Colonic mucosa (tissue), 4 donors: ENCODE measurements around the gene ZNF691. TPM values are rescaled to one million over a fixed set of nuclear protein-coding genes. Genes with fewer than 3 reads are reported as not detected.
A peak's percentile ranks its signal among the peaks of the same experiment; 100 is the strongest.

Experiments used
- DNase-seq: peaks from one replicate; pipeline ENCODE4 v3.0.0-alpha.2; 2020
- H3K27ac ChIP-seq: fragments of 200-600 bp; one replicate; pipeline ENCODE4 v1.8.0; 2021
- H3K27me3 ChIP-seq: fragments of 200-600 bp; one replicate; pipeline ENCODE4 v1.8.0; 2021
- H3K36me3 ChIP-seq: fragments of 200-600 bp; one replicate; pipeline ENCODE4 v1.8.0; 2021
- H3K4me1 ChIP-seq: fragments of 200-600 bp; one replicate; pipeline ENCODE4 v1.8.0; 2021; ENCODE audit warnings: mild to moderate bottlenecking
- H3K4me3 ChIP-seq: fragments of 200-600 bp; one replicate; pipeline ENCODE4 v1.8.0; 2021
- H3K9ac ChIP-seq, 2 donors: one replicate each; pipeline ENCODE4 v1.7.0; 2013; ENCODE audit warnings: control low read depth in 2 of 2, low read depth in 2 of 2, low read length in 2 of 2
- H3K9me3 ChIP-seq: fragments of 200-600 bp; one replicate; pipeline ENCODE4 v1.8.0; 2021
- CTCF ChIP-seq: fragments of 200-600 bp; IDR thresholded peaks from one replicate; pipeline ENCODE4 v1.8.0; 2022; ENCODE audit warnings: antibody characterized with exemption, mild to moderate bottlenecking
- intact Hi-C: fragments of 100-400 bp; cut with DNase I; formaldehyde crosslinking; loops from one replicate; pipeline ENCODE4 v1.14.1; 2022
- total RNA-seq, 2 donors: library from RNA; stranded (reverse); fragmentation: NEBNext Ultra II Directional in 1 of 2; extraction: Animal tissue kit (Norgen Biotek cat#: 25700) in 1 of 2; gene quantifications; one replicate each; pipeline ENCODE4 v1.2.1, GENCODE V29; 2021
- donor health status: healthy.
- donor health status: DM: no; HTN: no; CAD: no.
- donor health status: DM: no; HTN: no; CAD: no.

Gene ZNF691
- total RNA-seq, 2 donors from 2014 or later = 5.1 to 6.2 TPM

DNA sequence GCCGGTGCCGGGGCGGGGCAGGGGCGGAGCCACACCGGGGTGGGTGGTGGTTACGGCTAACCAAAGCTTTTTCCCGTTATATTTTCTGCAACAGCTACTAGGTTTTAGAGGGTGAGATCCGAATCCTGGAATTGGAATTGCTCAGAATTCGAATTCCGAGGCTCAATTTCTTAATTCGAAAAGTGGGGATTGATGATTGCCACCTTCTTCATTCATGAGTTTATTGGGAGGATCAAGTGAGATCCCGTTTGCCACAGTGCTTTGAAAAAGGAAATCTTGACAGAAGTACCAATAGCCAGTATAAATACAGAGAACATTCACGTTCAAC lies 29.0 kb upstream of the ZNF691 start:
- Histone ChIP-seq H3K4me3 (peak overlapping the region; percentile 54), H3K27me3 (no peaks in the 10 kb centered on the region), H3K4me1 (peaks cover 4% of the 10 kb centered on the region), H3K9ac (no peak overlapping the region), H3K9me3 (no peaks in the 10 kb centered on the region), H3K36me3 (no peaks in the 10 kb centered on the region), H3K27ac (peak overlapping the region; percentile 96)
- TF ChIP-seq CTCF = no peak
- intact Hi-C loops = loop anchor here (5.0 kb wide), 1 partner anchor 50 kb away; the partner anchor contains the start of genes C1orf50 and P3H1
- DNase-seq = no peak

DNA sequence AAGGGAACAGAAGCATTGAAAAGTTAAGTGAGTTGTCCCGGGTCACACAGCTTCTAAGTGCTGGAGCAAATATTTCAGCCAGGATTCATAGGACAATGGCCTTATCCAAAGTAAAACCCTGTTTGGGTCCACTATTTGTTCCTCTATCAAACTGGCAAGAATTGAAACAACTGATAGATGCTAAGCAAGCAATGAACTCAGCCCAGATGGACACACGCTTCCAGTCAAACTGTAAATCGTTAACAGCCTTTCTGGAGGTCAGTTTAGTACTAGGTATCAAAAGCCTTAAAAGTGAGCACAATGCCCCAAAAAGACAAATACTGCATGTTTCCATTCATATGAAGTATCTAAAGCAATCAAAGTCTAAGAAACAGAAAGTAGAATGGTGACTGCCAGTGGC lies 28.4 kb upstream of the ZNF691 start:
- H3K36me3 ChIP-seq = no peaks in the 10 kb centered on the region
- DNase-seq = no peak
- H3K9me3 ChIP-seq = no peaks in the 10 kb centered on the region
- no peak overlapping the region for H3K4me3 ChIP-seq
- peaks cover 4% of the 10 kb centered on the region for H3K4me1 ChIP-seq
- intact Hi-C loops = loop anchor here (5.0 kb wide), 1 partner anchor 51 kb away; the partner anchor contains the start of genes C1orf50 and P3H1
- no peaks in the 10 kb centered on the region for H3K27me3 ChIP-seq
- TF ChIP-seq CTCF = no peak
- H3K9ac ChIP-seq = no peak overlapping the region
- no peak overlapping the region for H3K27ac ChIP-seq

GRCh38 chr1:42820813-42821212 lies 25.6 kb upstream of the ZNF691 start:
- no peaks in the 10 kb centered on the region for H3K36me3 ChIP-seq
- no peak overlapping the region for H3K9ac ChIP-seq
- no peaks in the 10 kb centered on the region for H3K9me3 ChIP-seq
- H3K4me3 ChIP-seq = no peak overlapping the region
- TF ChIP-seq CTCF = no peak
- no peaks in the 10 kb centered on the region for H3K27me3 ChIP-seq
- peaks cover 4% of the 10 kb centered on the region for H3K4me1 ChIP-seq
- H3K27ac ChIP-seq = no peak overlapping the region
- intact Hi-C loops = no loop called here
- DNase-seq = no peak

GRCh38 chr1:42821690-42822089 lies 24.7 kb upstream of the ZNF691 start:
- no peak for DNase-seq
- Histone ChIP-seq H3K9ac (no peak overlapping the region), H3K4me1 (peaks cover 4% of the 10 kb centered on the region), H3K27ac (no peak overlapping the region), H3K27me3 (no peaks in the 10 kb centered on the region), H3K36me3 (no peaks in the 10 kb centered on the region), H3K4me3 (no peak overlapping the region), H3K9me3 (no peaks in the 10 kb centered on the region)
- no peak for TF ChIP-seq CTCF
- intact Hi-C loops = no loop called here

DNA sequence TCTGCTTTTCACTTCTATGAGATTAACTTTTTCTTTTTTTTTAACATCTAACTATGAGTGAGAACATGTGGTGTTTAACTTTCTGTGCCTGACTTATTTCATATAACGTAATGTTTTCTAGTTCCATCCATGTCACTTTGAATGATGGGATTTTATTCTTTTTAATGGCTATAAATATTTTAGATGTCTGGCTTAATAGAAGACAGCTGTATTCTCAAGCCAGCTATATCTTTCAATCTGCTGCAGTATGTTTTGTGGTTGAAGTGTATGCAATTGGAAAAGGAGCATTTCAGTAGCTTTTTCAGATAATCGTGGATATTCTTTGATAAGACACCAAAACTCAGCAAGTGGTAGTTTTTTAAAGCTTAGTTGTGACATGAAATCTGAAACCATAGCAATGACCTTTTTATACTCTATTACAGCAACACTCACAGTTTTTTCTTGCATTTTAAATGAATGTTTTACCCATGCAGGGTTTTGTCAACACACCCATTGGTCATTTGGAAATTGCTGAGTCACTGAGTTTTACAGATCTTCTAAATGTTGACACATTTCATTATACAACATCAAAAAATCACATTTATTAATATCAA lies 23.5 kb upstream of the ZNF691 start:
- no peak overlapping the region for H3K4me3 ChIP-seq
- H3K36me3 ChIP-seq = no peaks in the 10 kb centered on the region
- TF ChIP-seq CTCF = no peak
- no peak for DNase-seq
- no peaks in the 10 kb centered on the region for H3K27me3 ChIP-seq
- no peak overlapping the region for H3K9ac ChIP-seq
- H3K9me3 ChIP-seq = no peaks in the 10 kb centered on the region
- intact Hi-C loops = no loop called here
- H3K4me1 ChIP-seq = no peaks in the 10 kb centered on the region
- H3K27ac ChIP-seq = no peak overlapping the region
